Stimulated activated memory B cell treated with anti-CD40 and anti-IgM and Interleukin-4, amounts not matched to agents 10 μg/mL and 1 μg/mL and 100 μg/mL, for 72 hours (primary cell): ENCODE measurements around the gene STK10.
"Not testable (repeated sequence)": the region's sequence is repeated elsewhere in the genome, so short reads cannot be mapped to it uniquely, and the experiment has no call there.

Experiments
- ATAC-seq: fragments of 150-1000 bp; cut with Tn5 transposase; 2 replicates; pipeline ENCODE4 v1.10.0; 2021
- H3K27ac Mint-ChIP-seq: one replicate; pipeline ENCODE4 v1.8.0; 2022; ENCODE audit warnings: mild to moderate bottlenecking, mixed read lengths
- H3K27me3 Mint-ChIP-seq: one replicate; pipeline ENCODE4 v1.8.0; 2022; ENCODE audit warnings: mixed read lengths
- H3K36me3 Mint-ChIP-seq: one replicate; pipeline ENCODE4 v1.8.0; 2022; ENCODE audit warnings: mixed read lengths
- H3K4me1 Mint-ChIP-seq: one replicate; pipeline ENCODE4 v1.8.0; 2022; ENCODE audit warnings: mixed read lengths
- H3K4me3 Mint-ChIP-seq: one replicate; pipeline ENCODE4 v1.8.0; 2022; ENCODE audit warnings: mild to moderate bottlenecking, moderate library complexity, mixed read lengths
- H3K9me3 Mint-ChIP-seq: one replicate; pipeline ENCODE4 v1.8.0; 2022; ENCODE audit warnings: mixed read lengths

The STK10 gene

GRCh38 chr5:172045315-172045632 lies 142.8 kb downstream of the STK10 start:
- no peak overlapping the region for H3K4me3 Mint-ChIP-seq
- H3K4me1 Mint-ChIP-seq = peaks cover 19% of the 10 kb centered on the region
- H3K36me3 Mint-ChIP-seq = peaks cover 32% of the 10 kb centered on the region
- H3K9me3 Mint-ChIP-seq = no peaks in the 10 kb centered on the region
- ATAC-seq = no peak
- H3K27ac Mint-ChIP-seq = no peak overlapping the region
- H3K27me3 Mint-ChIP-seq = no peaks in the 10 kb centered on the region

GRCh38 chr5:172044631-172045314 lies 143.3 kb downstream of the STK10 start:
- no peak overlapping the region for H3K4me3 Mint-ChIP-seq
- ATAC-seq = no peak
- H3K9me3 Mint-ChIP-seq = no peaks in the 10 kb centered on the region
- H3K4me1 Mint-ChIP-seq = peaks cover 24% of the 10 kb centered on the region
- peaks cover 32% of the 10 kb centered on the region for H3K36me3 Mint-ChIP-seq
- H3K27ac Mint-ChIP-seq = no peak overlapping the region
- no peaks in the 10 kb centered on the region for H3K27me3 Mint-ChIP-seq

- no peak for ATAC-seq
- peaks cover 19% of the 10 kb centered on the region for H3K4me1 Mint-ChIP-seq
- H3K27me3 Mint-ChIP-seq = no peaks in the 10 kb centered on the region
- H3K27ac Mint-ChIP-seq = peak overlapping the region; percentile 22
- no peak overlapping the region for H3K4me3 Mint-ChIP-seq
- H3K9me3 Mint-ChIP-seq = no peaks in the 10 kb centered on the region
- peaks cover 25% of the 10 kb centered on the region for H3K36me3 Mint-ChIP-seq
These were observed 144.2 kb downstream of the STK10 start for GRCh38 chr5:172043865-172044264.

- Mint-ChIP-seq H3K4me1 (peaks cover 21% of the 10 kb centered on the region), H3K36me3 (peaks cover 30% of the 10 kb centered on the region), H3K27me3 (no peaks in the 10 kb centered on the region), H3K27ac (no peak overlapping the region), H3K9me3 (peaks cover 8% of the 10 kb centered on the region), H3K4me3 (no peak overlapping the region)
- no peak for ATAC-seq
These were observed 145.8 kb downstream of the STK10 start for GRCh38 chr5:172042183-172042582.

GRCh38 chr5:172038167-172038566 lies 149.9 kb downstream of the STK10 start:
- no peak overlapping the region for H3K4me3 Mint-ChIP-seq
- H3K9me3 Mint-ChIP-seq = peaks cover 8% of the 10 kb centered on the region
- no peak overlapping the region for H3K27ac Mint-ChIP-seq
- H3K4me1 Mint-ChIP-seq = peaks cover 27% of the 10 kb centered on the region
- ATAC-seq = no peak
- peaks cover 14% of the 10 kb centered on the region for H3K36me3 Mint-ChIP-seq
- no peaks in the 10 kb centered on the region for H3K27me3 Mint-ChIP-seq

GRCh38 chr5:172035049-172035448 lies 153.0 kb downstream of the STK10 start:
- Mint-ChIP-seq H3K27me3 (no peaks in the 10 kb centered on the region), H3K27ac (peak overlapping the region; percentile 75), H3K4me3 (no peak overlapping the region), H3K36me3 (peaks cover 37% of the 10 kb centered on the region), H3K4me1 (peaks cover 22% of the 10 kb centered on the region), H3K9me3 (peaks cover 19% of the 10 kb centered on the region)
- peak; percentile 86 for ATAC-seq

- peaks cover 11% of the 10 kb centered on the region for H3K9me3 Mint-ChIP-seq
- no peak overlapping the region for H3K4me3 Mint-ChIP-seq
- no peaks in the 10 kb centered on the region for H3K27me3 Mint-ChIP-seq
- no peak overlapping the region for H3K27ac Mint-ChIP-seq
- H3K36me3 Mint-ChIP-seq = peaks cover 34% of the 10 kb centered on the region
- no peak for ATAC-seq
- peaks cover 12% of the 10 kb centered on the region for H3K4me1 Mint-ChIP-seq
These were observed 156.0 kb downstream of the STK10 start for GRCh38 chr5:172031894-172032461.

- Mint-ChIP-seq H3K4me3 (no peak overlapping the region), H3K27me3 (no peaks in the 10 kb centered on the region), H3K27ac (no peak overlapping the region), H3K36me3 (peaks cover 34% of the 10 kb centered on the region), H3K4me1 (peaks cover 6% of the 10 kb centered on the region), H3K9me3 (peaks cover 11% of the 10 kb centered on the region)
- no peak for ATAC-seq
These were observed 158.1 kb downstream of the STK10 start for GRCh38 chr5:172029876-172030275.

GRCh38 chr5:172028167-172028566 lies 159.9 kb downstream of the STK10 start:
- H3K4me1 Mint-ChIP-seq = no peaks in the 10 kb centered on the region
- no peak overlapping the region for H3K27ac Mint-ChIP-seq
- no peak overlapping the region for H3K4me3 Mint-ChIP-seq
- H3K36me3 Mint-ChIP-seq = peaks cover 34% of the 10 kb centered on the region
- no peaks in the 10 kb centered on the region for H3K27me3 Mint-ChIP-seq
- ATAC-seq = no peak
- H3K9me3 Mint-ChIP-seq = peaks cover 11% of the 10 kb centered on the region

- H3K36me3 Mint-ChIP-seq, H3K9me3 Mint-ChIP-seq, H3K4me3 Mint-ChIP-seq, H3K27ac Mint-ChIP-seq, ATAC-seq, H3K27me3 Mint-ChIP-seq, H3K4me1 Mint-ChIP-seq: not testable (repeated sequence)
These were observed 167.8 kb downstream of the STK10 start for GRCh38 chr5:172020110-172020786.

GRCh38 chr5:172015346-172015745 lies 172.7 kb downstream of the STK10 start:
- Mint-ChIP-seq H3K36me3 (no peaks in the 10 kb centered on the region), H3K27ac (no peak overlapping the region), H3K9me3 (no peaks in the 10 kb centered on the region), H3K4me3 (no peak overlapping the region), H3K4me1 (no peaks in the 10 kb centered on the region), H3K27me3 (no peaks in the 10 kb centered on the region)
- ATAC-seq = no peak

- H3K27me3 Mint-ChIP-seq = no peaks in the 10 kb centered on the region
- peaks cover 19% of the 10 kb centered on the region for H3K4me1 Mint-ChIP-seq
- H3K36me3 Mint-ChIP-seq = peaks cover 8% of the 10 kb centered on the region
- no peak overlapping the region for H3K4me3 Mint-ChIP-seq
- no peak overlapping the region for H3K27ac Mint-ChIP-seq
- no peak for ATAC-seq
- no peaks in the 10 kb centered on the region for H3K9me3 Mint-ChIP-seq
These were observed 177.7 kb downstream of the STK10 start for GRCh38 chr5:172010278-172010677.

- Mint-ChIP-seq H3K4me3 (no peak overlapping the region), H3K9me3 (no peaks in the 10 kb centered on the region), H3K36me3 (peaks cover 12% of the 10 kb centered on the region), H3K27ac (no peak overlapping the region), H3K27me3 (no peaks in the 10 kb centered on the region), H3K4me1 (peaks cover 25% of the 10 kb centered on the region)
- ATAC-seq = no peak
These were observed 178.3 kb downstream of the STK10 start for GRCh38 chr5:172009536-172010270.

GRCh38 chr5:172008689-172009141 lies 179.3 kb downstream of the STK10 start:
- Mint-ChIP-seq H3K9me3 (no peaks in the 10 kb centered on the region), H3K36me3 (peaks cover 12% of the 10 kb centered on the region), H3K27ac (no peak overlapping the region), H3K27me3 (no peaks in the 10 kb centered on the region), H3K4me3 (no peak overlapping the region), H3K4me1 (peaks cover 29% of the 10 kb centered on the region)
- ATAC-seq = no peak

GRCh38 chr5:172008111-172008455 lies 179.9 kb downstream of the STK10 start:
- no peaks in the 10 kb centered on the region for H3K9me3 Mint-ChIP-seq
- H3K27me3 Mint-ChIP-seq = no peaks in the 10 kb centered on the region
- ATAC-seq = no peak
- H3K4me3 Mint-ChIP-seq = peak overlapping the region; percentile 90
- H3K36me3 Mint-ChIP-seq = peaks cover 12% of the 10 kb centered on the region
- H3K27ac Mint-ChIP-seq = no peak overlapping the region
- H3K4me1 Mint-ChIP-seq = peaks cover 35% of the 10 kb centered on the region
